ENCODE measurements around the gene PIK3C2B.
"Not testable (repeated sequence)": the region's sequence is repeated elsewhere in the genome, so short reads cannot be mapped to it uniquely, and the experiment has no call there.

Gene PIK3C2B

DNA sequence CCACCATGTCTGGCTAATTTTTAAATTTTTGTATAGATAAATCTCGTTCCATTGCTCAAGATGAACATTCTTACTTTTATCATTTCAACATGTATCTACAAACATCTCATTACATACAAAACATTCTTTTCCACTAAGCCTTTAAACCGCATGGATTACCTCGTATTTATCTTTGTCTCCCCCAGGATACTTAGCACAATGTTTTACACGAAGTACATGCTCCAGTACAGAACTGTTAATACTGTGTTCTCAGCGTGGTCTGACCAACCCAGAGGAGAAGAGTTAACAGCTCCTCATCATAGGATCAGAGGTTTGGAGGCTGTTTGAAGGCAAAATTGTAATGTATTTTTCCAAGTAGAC is 7.4 kb downstream of the PIK3C2B start:
- Mint-ChIP-seq H3K4me1 (peaks cover 46% of the 10 kb centered on the region), H3K27me3 (ENCODE audit: low read depth, poor library complexity) (no peaks in the 10 kb centered on the region), H3K27ac (peak overlapping the region; percentile 71)

DNA sequence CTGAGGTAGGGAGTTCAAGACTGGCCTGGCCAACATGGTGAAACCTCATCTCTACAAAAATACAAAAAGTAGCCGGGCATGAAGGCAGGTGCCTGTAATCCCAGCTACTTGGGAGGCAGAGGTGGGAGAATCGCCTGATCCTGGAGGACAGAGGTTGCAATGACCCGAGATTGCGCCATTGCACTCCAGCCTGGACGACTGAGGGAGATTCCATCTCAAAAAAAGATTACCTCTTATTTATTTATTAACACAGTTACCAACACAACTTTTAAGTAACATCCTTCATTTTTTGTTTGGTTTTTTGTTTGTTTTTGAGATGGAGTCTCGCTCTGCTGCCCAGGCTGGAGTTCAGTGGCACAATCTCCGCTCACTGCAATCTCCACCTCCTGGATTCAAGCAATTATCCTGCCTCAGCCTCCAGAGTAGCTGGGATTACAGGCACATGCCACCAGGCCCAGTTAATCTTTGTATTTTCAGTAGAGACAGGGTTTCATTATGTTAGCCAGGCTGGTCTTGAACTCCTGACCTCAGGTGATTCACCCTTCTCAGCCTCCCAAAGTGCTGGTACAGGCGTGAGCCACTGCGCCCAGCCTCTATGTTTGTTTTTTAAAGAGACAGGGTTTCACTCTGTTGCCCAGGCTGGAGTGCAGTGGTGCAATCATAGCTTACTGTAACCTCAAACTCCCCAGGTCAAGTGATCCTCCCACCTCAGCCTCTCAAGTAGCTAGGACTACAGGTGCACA is 7.9 kb downstream of the PIK3C2B start:
- not testable (repeated sequence) for H3K9me3 Mint-ChIP-seq; DNase-seq; H3K4me3 Mint-ChIP-seq; H3K27me3 Mint-ChIP-seq (ENCODE audit: low read depth, poor library complexity)
- peaks cover 37% of the 10 kb centered on the region for H3K36me3 Mint-ChIP-seq (ENCODE audit: low read depth)
- H3K27ac Mint-ChIP-seq, result peak overlapping the region; percentile 71
- peaks cover 46% of the 10 kb centered on the region for H3K4me1 Mint-ChIP-seq

More for the DNA sequence above, 7.4 kb downstream of the PIK3C2B start:
- peaks cover 37% of the 10 kb centered on the region for H3K36me3 Mint-ChIP-seq (ENCODE audit: low read depth)
- H3K4me3 Mint-ChIP-seq, result no peak overlapping the region
- no peak for DNase-seq
- H3K9me3 Mint-ChIP-seq, result no peaks in the 10 kb centered on the region
- TF ChIP-seq, protein P1, sequence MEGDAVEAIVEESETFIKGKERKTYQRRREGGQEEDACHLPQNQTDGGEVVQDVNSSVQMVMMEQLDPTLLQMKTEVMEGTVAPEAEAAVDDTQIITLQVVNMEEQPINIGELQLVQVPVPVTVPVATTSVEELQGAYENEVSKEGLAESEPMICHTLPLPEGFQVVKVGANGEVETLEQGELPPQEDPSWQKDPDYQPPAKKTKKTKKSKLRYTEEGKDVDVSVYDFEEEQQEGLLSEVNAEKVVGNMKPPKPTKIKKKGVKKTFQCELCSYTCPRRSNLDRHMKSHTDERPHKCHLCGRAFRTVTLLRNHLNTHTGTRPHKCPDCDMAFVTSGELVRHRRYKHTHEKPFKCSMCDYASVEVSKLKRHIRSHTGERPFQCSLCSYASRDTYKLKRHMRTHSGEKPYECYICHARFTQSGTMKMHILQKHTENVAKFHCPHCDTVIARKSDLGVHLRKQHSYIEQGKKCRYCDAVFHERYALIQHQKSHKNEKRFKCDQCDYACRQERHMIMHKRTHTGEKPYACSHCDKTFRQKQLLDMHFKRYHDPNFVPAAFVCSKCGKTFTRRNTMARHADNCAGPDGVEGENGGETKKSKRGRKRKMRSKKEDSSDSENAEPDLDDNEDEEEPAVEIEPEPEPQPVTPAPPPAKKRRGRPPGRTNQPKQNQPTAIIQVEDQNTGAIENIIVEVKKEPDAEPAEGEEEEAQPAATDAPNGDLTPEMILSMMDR (IDR thresholded peaks at IDR 0.05), result no peak

DNA sequence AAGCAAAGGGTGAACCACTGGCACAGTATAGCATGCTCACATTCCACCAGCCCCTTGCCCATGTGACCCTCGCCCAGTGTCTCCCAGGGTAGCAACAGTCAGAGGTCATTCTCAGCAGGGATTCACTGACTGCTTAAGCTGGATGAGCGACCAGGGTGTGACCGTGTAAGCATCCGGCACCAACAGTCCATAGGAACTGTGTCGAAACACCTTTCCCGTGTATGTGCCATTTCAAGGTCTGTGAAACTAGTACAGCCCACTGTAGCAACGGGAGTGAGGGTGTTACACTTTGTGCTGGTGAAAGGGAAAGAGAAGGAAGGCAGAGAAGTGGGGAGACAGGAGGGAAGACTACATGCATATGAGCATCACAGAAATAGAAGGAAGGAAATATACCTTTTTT is 10.8 kb downstream of the PIK3C2B start:
- Mint-ChIP-seq H3K9me3 (no peaks in the 10 kb centered on the region), H3K27ac (no peak overlapping the region), H3K36me3 (ENCODE audit: low read depth) (peaks cover 23% of the 10 kb centered on the region), H3K27me3 (ENCODE audit: low read depth, poor library complexity) (peaks cover 4% of the 10 kb centered on the region), H3K4me1 (peaks cover 72% of the 10 kb centered on the region), H3K4me3 (peak overlapping the region; percentile 37)
- TF ChIP-seq, protein P1 (IDR thresholded peaks at IDR 0.05), result no peak
- no peak for DNase-seq

DNA sequence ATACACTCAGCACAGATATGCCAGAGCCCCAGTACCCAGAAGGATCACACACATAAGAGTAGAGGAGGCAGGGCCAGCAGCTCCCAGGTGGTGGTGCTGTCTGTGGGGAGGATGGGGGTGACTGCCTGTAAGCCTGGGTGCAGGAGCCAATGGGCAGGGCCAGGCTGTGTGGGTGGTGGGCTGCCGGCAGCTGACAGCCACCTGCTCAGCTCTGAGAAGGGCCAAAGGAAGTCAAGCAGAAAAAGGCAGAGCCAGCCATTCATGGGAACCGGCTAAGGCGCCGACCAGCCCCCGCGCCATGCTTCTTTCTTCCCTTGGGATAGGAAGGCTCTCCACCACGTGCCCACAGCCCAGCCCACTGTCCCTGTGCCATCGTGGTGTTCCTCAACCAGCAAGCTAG is 14.1 kb downstream of the PIK3C2B start:
- Mint-ChIP-seq H3K4me1 (peaks cover 94% of the 10 kb centered on the region), H3K9me3 (no peaks in the 10 kb centered on the region), H3K27me3 (ENCODE audit: low read depth, poor library complexity) (peaks cover 4% of the 10 kb centered on the region), H3K4me3 (no peak overlapping the region), H3K36me3 (ENCODE audit: low read depth) (peaks cover 7% of the 10 kb centered on the region), H3K27ac (peak overlapping the region; percentile 94)
- TF ChIP-seq, protein P1 (IDR thresholded peaks at IDR 0.05), result no peak
- peak; percentile 33 for DNase-seq

DNA sequence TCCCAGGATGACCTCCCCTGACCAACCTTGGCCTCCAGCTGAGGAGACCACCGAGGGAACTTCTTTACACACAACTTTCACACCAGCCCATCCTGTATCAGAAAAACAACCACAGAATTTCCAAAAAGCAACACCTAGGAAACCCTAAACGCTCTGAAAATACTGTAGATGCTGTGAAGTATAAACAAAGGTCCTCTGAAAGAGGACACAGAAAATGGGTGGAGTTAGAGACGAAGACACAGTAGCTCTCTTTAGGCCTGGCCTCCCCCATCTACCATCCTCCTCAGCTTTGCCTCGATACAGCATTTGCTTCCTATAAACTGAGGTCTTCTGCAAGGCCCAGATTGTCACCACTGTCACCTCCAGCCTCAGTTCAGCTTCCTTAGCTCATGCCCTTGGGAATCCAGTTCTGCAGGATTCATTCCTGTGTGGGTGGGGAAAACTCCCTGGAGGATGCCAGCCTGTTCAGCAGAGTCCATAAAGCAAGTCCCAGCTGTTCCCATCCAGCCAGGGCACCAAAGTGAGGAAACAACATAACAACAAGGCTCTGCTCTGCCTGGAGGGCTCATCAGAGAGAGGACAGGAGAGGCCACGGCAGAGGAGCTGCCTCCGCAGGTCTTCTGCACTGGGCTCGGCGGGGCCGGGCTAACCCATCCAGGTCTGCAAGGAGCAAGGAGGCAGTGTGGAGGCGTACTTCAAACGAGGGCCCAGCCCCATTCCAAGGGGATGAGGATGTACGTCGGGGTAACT is 15.0 kb downstream of the PIK3C2B start:
- Mint-ChIP-seq H3K4me1 (peaks cover 86% of the 10 kb centered on the region), H3K27ac (no peak overlapping the region), H3K4me3 (no peak overlapping the region), H3K9me3 (no peaks in the 10 kb centered on the region), H3K36me3 (ENCODE audit: low read depth) (peaks cover 9% of the 10 kb centered on the region), H3K27me3 (ENCODE audit: low read depth, poor library complexity) (peaks cover 5% of the 10 kb centered on the region)
- TF ChIP-seq, protein P1 (IDR thresholded peaks at IDR 0.05), result no peak
- no peak for DNase-seq

DNA sequence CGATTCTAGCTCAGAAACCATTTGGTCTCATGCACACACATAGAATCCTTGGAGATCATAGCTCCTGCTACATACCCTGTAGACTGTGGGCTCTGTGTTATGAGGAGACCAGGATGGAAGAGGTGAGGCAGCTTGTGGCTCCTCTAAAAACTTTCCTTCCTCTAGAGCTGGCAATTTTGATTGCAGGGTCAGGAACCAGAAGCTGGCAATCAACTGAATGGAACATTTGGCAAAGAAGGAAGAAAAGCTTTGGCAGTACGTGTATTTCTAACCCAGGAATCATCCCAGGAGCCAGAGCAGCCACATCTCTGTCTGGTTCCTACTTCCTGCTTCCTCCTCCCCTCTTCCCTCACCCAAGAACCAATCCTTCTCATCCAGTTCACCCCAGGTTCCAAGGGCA is 15.7 kb downstream of the PIK3C2B start:
- no peak overlapping the region for H3K27ac Mint-ChIP-seq
- H3K4me3 Mint-ChIP-seq, result no peak overlapping the region
- peaks cover 9% of the 10 kb centered on the region for H3K27me3 Mint-ChIP-seq (ENCODE audit: low read depth, poor library complexity)
- no peaks in the 10 kb centered on the region for H3K9me3 Mint-ChIP-seq
- TF ChIP-seq, protein P1 (IDR thresholded peaks at IDR 0.05), result no peak
- no peak for DNase-seq
- H3K4me1 Mint-ChIP-seq, result peaks cover 85% of the 10 kb centered on the region
- peaks cover 13% of the 10 kb centered on the region for H3K36me3 Mint-ChIP-seq (ENCODE audit: low read depth)
